ENCODE measurements around the gene TBC1D22B. TPM values are rescaled to one million over a fixed set of nuclear protein-coding genes. Genes with fewer than 3 reads are reported as not detected.
A peak's percentile ranks its signal among the peaks of the same experiment; 100 is the strongest.

The TBC1D22B gene
- total and polyA plus RNA-seq, 9 of the 15 experiments (the other 6 are each of a cell fraction or from before 2014, with no cell fraction given) = 4.8 to 24.2 (median 13.5) TPM

DNA sequence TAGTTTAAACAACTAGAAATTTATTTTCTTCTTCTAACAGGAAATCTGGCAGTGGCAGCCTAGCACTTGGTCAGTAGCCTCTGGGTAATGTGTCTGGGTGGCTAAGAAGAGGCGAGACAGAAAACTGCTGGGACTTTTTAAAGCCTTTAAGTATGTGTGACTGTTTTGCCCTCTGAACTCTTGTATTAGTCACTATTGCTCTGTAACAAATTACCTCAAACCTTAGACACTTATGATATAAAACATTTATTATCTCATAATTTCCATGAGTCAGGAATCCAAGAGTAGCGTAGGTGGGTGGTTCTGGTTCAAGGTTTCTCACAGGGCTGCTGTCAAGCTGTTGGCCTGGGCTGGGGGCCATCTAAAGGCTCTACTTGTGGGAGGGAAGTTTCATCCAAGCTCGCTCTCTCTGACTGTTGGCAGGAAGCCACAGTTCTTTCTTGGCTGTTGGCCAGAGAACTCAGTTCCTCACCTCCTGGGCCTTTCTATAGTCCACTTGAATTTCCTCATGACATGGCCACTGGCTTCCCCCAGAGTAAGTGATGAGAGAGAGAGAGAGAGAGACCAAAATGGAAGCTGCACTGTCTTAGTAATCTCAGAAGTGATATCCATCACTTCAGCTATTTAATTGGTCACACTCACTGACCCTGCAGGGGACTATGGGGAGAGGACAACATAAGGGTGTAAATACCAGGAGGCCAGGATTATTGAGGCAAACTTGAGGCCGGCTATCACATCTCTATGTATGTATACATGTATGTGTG is 17.4 kb upstream of the TBC1D22B start (continued):
- TF ChIP-seq, protein P1, sequence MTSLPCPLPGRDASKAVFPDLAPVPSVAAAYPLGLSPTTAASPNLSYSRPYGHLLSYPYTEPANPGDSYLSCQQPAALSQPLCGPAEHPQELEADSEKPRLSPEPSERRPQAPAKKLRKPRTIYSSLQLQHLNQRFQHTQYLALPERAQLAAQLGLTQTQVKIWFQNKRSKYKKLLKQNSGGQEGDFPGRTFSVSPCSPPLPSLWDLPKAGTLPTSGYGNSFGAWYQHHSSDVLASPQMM (CRISPR knock-in tag; IDR thresholded peaks at IDR 0.05) = no peak
- TF ChIP-seq PRPF4 (IDR thresholded peaks at IDR 0.05; ENCODE audit: insufficient read depth, low read depth, low read length, poor library complexity, severe bottlenecking) (no peak), NELFE (IDR thresholded peaks at IDR 0.05; ENCODE audit: insufficient read depth, insufficient read length) (no peak), MYC (IDR thresholded peaks at IDR 0.05; ENCODE audit: low read depth, low read length) (peak; percentile 55), MYC (CRISPR knock-in tag; IDR thresholded peaks at IDR 0.05; ENCODE audit: borderline replicate concordance, low read depth) (no peak), ZNF668 (CRISPR knock-in tag; IDR thresholded peaks at IDR 0.05) (no peak; the same call in 1 of the 2 replicates), MCM2 (IDR thresholded peaks at IDR 0.05; ENCODE audit: low read depth) (no peak), MECOM (CRISPR knock-in tag; IDR thresholded peaks at IDR 0.05) (no peak), ZNF707 (CRISPR knock-in tag; conservative IDR thresholded peaks at IDR 0.05) (no peak), POLR2AphosphoS2 (IDR thresholded peaks at IDR 0.05; ENCODE audit: low read length) (no peak), KLF6 (CRISPR knock-in tag; IDR thresholded peaks at IDR 0.05; ENCODE audit: borderline replicate concordance) (peak; percentile 80; the same call in 1 of the 2 replicates), NONO (IDR thresholded peaks at IDR 0.05; ENCODE audit: low read depth in 2 of 2, low read length in 1 of 2) (no peak), RBM17 (IDR thresholded peaks at IDR 0.05; ENCODE audit: borderline replicate concordance, low read depth, low read length) (no peak), ZNF551 (CRISPR knock-in tag; IDR thresholded peaks at IDR 0.05) (no peak), CBX2 (IDR thresholded peaks at IDR 0.05; ENCODE audit: insufficient read depth, low read length, poor library complexity, severe bottlenecking) (no peak), ZBTB17 (CRISPR knock-in tag; IDR thresholded peaks at IDR 0.05) (peak; percentile 72), NR2C2 (CRISPR knock-in tag; IDR thresholded peaks at IDR 0.05) (peak; percentile 70), NR2C2 (tag; IDR thresholded peaks at IDR 0.05) (peak; percentile 96), RNF2 (IDR thresholded peaks at IDR 0.05) (no peak), SETDB1 (IDR thresholded peaks at IDR 0.05; ENCODE audit: low read length) (no peak), MYNN (IDR thresholded peaks at IDR 0.05) (no peak), MYNN (CRISPR knock-in tag; IDR thresholded peaks at IDR 0.05) (no peak)
- TF ChIP-seq, protein P2, sequence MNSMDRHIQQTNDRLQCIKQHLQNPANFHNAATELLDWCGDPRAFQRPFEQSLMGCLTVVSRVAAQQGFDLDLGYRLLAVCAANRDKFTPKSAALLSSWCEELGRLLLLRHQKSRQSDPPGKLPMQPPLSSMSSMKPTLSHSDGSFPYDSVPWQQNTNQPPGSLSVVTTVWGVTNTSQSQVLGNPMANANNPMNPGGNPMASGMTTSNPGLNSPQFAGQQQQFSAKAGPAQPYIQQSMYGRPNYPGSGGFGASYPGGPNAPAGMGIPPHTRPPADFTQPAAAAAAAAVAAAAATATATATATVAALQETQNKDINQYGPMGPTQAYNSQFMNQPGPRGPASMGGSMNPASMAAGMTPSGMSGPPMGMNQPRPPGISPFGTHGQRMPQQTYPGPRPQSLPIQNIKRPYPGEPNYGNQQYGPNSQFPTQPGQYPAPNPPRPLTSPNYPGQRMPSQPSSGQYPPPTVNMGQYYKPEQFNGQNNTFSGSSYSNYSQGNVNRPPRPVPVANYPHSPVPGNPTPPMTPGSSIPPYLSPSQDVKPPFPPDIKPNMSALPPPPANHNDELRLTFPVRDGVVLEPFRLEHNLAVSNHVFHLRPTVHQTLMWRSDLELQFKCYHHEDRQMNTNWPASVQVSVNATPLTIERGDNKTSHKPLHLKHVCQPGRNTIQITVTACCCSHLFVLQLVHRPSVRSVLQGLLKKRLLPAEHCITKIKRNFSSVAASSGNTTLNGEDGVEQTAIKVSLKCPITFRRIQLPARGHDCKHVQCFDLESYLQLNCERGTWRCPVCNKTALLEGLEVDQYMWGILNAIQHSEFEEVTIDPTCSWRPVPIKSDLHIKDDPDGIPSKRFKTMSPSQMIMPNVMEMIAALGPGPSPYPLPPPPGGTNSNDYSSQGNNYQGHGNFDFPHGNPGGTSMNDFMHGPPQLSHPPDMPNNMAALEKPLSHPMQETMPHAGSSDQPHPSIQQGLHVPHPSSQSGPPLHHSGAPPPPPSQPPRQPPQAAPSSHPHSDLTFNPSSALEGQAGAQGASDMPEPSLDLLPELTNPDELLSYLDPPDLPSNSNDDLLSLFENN (IDR thresholded peaks at IDR 0.05; ENCODE audit: low read depth in 2 of 2, low read length in 2 of 2) = no peak
- TF ChIP-seq, protein P3, sequence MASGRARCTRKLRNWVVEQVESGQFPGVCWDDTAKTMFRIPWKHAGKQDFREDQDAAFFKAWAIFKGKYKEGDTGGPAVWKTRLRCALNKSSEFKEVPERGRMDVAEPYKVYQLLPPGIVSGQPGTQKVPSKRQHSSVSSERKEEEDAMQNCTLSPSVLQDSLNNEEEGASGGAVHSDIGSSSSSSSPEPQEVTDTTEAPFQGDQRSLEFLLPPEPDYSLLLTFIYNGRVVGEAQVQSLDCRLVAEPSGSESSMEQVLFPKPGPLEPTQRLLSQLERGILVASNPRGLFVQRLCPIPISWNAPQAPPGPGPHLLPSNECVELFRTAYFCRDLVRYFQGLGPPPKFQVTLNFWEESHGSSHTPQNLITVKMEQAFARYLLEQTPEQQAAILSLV (tag; IDR thresholded peaks at IDR 0.05) = no peak
